ENCODE data around the gene POLR3GL.
"Not testable (repeated sequence)": the region's sequence is repeated elsewhere in the genome, so short reads cannot be mapped to it uniquely, and the experiment has no call there.

Gene POLR3GL

DNA sequence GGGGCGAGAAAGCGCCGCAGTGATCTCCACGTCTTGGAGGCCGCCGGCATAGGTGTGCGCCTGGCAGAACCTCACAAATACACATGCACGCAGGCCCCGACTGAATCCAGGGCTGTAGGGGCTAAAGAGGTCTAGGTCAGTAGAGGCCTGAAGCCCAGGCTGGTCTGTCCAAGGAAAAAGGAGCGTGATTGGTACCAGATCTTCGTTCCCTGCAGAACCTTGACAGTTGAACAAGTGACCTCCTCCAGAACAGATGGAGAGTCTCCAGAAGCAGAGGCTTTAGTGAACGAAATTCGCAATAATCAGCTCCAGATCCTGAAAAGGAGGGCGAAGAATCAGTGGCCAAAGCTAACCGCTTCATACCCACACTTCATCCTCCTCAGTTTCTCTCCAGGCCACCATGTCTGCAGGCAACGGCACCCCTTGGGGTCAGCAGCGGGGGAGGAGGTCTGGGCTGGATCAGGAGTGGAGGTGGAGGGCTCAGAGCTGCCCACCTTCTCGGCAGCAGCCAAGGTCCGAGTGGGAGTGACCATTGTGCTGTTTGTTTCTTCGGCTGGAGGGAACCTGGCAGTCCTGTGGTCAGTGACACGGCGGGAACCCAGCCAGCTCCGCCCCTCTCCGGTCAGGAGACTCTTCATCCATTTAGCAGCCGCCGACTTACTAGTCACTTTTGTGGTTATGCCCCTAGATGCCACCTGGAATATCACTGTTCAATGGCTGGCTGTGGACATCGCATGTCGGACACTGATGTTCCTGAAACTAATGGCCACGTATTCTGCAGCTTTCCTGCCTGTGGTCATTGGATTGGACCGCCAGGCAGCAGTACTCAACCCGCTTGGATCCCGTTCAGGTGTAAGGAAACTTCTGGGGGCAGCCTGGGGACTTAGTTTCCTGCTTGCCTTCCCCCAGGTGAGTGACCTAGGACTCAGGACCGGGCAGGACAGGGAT is 45.2 kb upstream of the POLR3GL start:
- Histone ChIP-seq H2AK5ac (ENCODE audit: low read length) (no peak overlapping the region), H3K9me3 (ENCODE audit: insufficient read depth, low read depth, low read length) (no peaks in the 10 kb centered on the region), H3K79me2 (ENCODE audit: control insufficient read depth, insufficient read depth, low read length, poor library complexity) (peaks cover 4% of the 10 kb centered on the region), H2BK12ac (ENCODE audit: low read length) (no peak overlapping the region), H4K12ac (ENCODE audit: low read depth, low read length) (no peak overlapping the region), H2AFZ (ENCODE audit: insufficient read depth, low read length, poor library complexity) (peak overlapping the region; percentile 18), H3K79me1 (ENCODE audit: low read length) (peaks cover 6% of the 10 kb centered on the region), H3K4me1 (ENCODE audit: control insufficient read depth in 1 of 2, insufficient read depth in 2 of 2, low read length in 2 of 2) (peaks cover 7 to 16% of the 10 kb centered on the region in 2 experiments), H4K91ac (ENCODE audit: low read depth, low read length) (no peak overlapping the region), H2BK5ac (ENCODE audit: low read depth, low read length, poor library complexity) (no peak overlapping the region), H3K14ac (ENCODE audit: low read length) (no peak overlapping the region), H4K8ac (ENCODE audit: low read depth, low read length) (peak overlapping the region; percentile 24), H3K4me3 (ENCODE audit: low read depth, low read length) (peak overlapping the region; percentile 67), H2BK120ac (ENCODE audit: insufficient read depth, low read length, poor library complexity) (no peak overlapping the region), H3K27ac (ENCODE audit: low read depth, low read length) (no peak overlapping the region), H3K4ac (ENCODE audit: low read depth, low read length) (no peak overlapping the region), H3K18ac (ENCODE audit: low read length) (no peak overlapping the region), H3K23ac (ENCODE audit: low read length) (no peak overlapping the region), H3K27me3 (ENCODE audit: insufficient read depth, low read length) (no peaks in the 10 kb centered on the region), H3K4me2 (ENCODE audit: low read length) (peak overlapping the region; percentile 82), H3K36me3 (ENCODE audit: control insufficient read depth in 1 of 2, insufficient read depth in 2 of 2, low read length in 2 of 2) (peaks cover 3 to 6% of the 10 kb centered on the region in 2 experiments), H3K9ac (ENCODE audit: low read length) (peak overlapping the region; percentile 32)
- no CpG with 5 or more reads among the region's 33 CpGs for WGBS (ENCODE audit: extremely low coverage, insufficient coverage, insufficient read length)
- DNase-seq, result peak; percentile 33 to 59

DNA sequence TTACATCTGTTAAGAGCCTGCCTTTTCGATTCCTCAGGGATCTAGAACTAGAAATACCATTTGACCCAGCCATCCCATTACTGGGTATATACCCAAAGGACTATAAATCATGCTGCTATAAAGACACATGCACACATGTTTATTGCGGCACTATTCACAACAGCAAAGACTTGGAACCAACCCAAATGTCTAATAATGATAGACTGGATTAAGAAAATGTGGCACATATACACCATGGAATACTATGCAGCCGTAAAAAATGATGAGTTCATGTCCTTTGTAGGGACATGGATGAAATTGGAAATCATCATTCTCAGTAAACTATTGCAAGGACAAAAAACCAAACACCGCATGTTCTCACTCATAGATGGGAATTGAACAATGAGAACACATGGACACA is 44.2 kb upstream of the POLR3GL start:
- not testable (repeated sequence) for H2AFZ ChIP-seq (ENCODE audit: insufficient read depth, low read length, poor library complexity); H3K79me1 ChIP-seq (ENCODE audit: low read length); H3K4ac ChIP-seq (ENCODE audit: low read depth, low read length); H3K4me3 ChIP-seq (ENCODE audit: low read depth, low read length); H2BK120ac ChIP-seq (ENCODE audit: insufficient read depth, low read length, poor library complexity); H4K8ac ChIP-seq (ENCODE audit: low read depth, low read length); H3K79me2 ChIP-seq (ENCODE audit: control insufficient read depth, insufficient read depth, low read length, poor library complexity); H3K9me3 ChIP-seq (ENCODE audit: insufficient read depth, low read depth, low read length); H2BK5ac ChIP-seq (ENCODE audit: low read depth, low read length, poor library complexity); H4K91ac ChIP-seq (ENCODE audit: low read depth, low read length); DNase-seq; H3K18ac ChIP-seq (ENCODE audit: low read length); H3K9ac ChIP-seq (ENCODE audit: low read length); H3K27ac ChIP-seq (ENCODE audit: low read depth, low read length); H3K14ac ChIP-seq (ENCODE audit: low read length); H2BK12ac ChIP-seq (ENCODE audit: low read length); H3K23ac ChIP-seq (ENCODE audit: low read length); H3K27me3 ChIP-seq (ENCODE audit: insufficient read depth, low read length); H3K4me2 ChIP-seq (ENCODE audit: low read length); H3K36me3 ChIP-seq (ENCODE audit: control insufficient read depth in 1 of 2, insufficient read depth in 2 of 2, low read length in 2 of 2); H4K12ac ChIP-seq (ENCODE audit: low read depth, low read length); H2AK5ac ChIP-seq (ENCODE audit: low read length)
- H3K4me1 ChIP-seq (ENCODE audit: control insufficient read depth in 1 of 2, insufficient read depth in 2 of 2, low read length in 2 of 2), result peaks cover 7 to 16% of the 10 kb centered on the region in 2 experiments
- WGBS (ENCODE audit: extremely low coverage, insufficient coverage, insufficient read length), result no CpG with 5 or more reads among the region's 4 CpGs

DNA sequence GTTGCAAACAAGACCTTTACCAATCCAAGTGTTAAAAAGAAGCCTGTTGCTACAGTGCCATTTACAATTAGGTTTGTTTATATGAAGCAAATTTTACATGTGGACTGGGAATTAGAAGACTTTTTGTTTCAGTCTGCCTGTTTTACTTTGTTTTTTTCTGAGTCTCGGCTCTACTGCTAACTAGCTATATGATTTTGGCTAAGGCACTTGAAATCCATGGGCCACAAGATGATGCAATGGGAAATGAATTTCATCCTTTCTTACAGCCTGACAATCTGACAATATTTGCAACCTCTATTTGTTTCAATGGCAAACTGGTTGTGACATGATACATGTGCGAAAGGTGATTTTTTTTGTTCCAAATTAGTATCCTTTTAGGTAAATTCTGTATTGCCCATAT is 42.2 kb upstream of the POLR3GL start:
- Histone ChIP-seq H3K9ac (ENCODE audit: low read length) (no peak overlapping the region), H2BK120ac (ENCODE audit: insufficient read depth, low read length, poor library complexity) (no peak overlapping the region), H3K79me1 (ENCODE audit: low read length) (peaks cover 11% of the 10 kb centered on the region), H3K23ac (ENCODE audit: low read length) (no peak overlapping the region), H3K4ac (ENCODE audit: low read depth, low read length) (no peak overlapping the region), H3K9me3 (ENCODE audit: insufficient read depth, low read depth, low read length) (no peaks in the 10 kb centered on the region), H4K12ac (ENCODE audit: low read depth, low read length) (no peak overlapping the region), H4K8ac (ENCODE audit: low read depth, low read length) (no peak overlapping the region), H2AFZ (ENCODE audit: insufficient read depth, low read length, poor library complexity) (no peak overlapping the region), H3K14ac (ENCODE audit: low read length) (no peak overlapping the region), H2BK5ac (ENCODE audit: low read depth, low read length, poor library complexity) (no peak overlapping the region), H2AK5ac (ENCODE audit: low read length) (no peak overlapping the region), H3K4me3 (ENCODE audit: low read depth, low read length) (no peak overlapping the region), H3K27me3 (ENCODE audit: insufficient read depth, low read length) (no peaks in the 10 kb centered on the region), H3K4me2 (ENCODE audit: low read length) (no peak overlapping the region), H3K79me2 (ENCODE audit: control insufficient read depth, insufficient read depth, low read length, poor library complexity) (peaks cover 12% of the 10 kb centered on the region), H4K91ac (ENCODE audit: low read depth, low read length) (no peak overlapping the region), H2BK12ac (ENCODE audit: low read length) (no peak overlapping the region), H3K18ac (ENCODE audit: low read length) (no peak overlapping the region), H3K27ac (ENCODE audit: low read depth, low read length) (no peak overlapping the region), H3K36me3 (ENCODE audit: control insufficient read depth in 1 of 2, insufficient read depth in 2 of 2, low read length in 2 of 2) (peaks cover 7 to 10% of the 10 kb centered on the region in 2 experiments), H3K4me1 (ENCODE audit: control insufficient read depth in 1 of 2, insufficient read depth in 2 of 2, low read length in 2 of 2) (peaks cover 7 to 20% of the 10 kb centered on the region in 2 experiments)
- DNase-seq, result no peak
- WGBS (ENCODE audit: extremely low coverage, insufficient coverage, insufficient read length), result no CpG with 5 or more reads among the region's 2 CpGs

DNA sequence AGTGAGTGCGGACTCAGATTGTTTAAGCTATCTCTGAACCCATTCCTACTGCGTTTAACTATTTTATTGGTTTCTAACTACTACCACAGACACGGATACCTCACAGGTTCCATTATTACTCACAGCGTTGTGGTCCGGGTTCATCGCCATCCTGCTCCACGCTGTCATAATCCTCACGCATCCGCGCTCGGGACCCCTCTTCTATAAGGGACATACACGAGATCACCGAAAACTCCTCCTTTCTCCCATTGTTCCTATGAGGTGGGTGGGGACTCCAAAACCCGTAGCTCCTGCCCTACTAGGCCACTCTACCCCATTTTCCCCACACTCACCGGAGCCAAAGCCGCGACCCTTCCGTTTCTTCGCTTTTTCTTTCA is 37.8 kb upstream of the POLR3GL start:
- H3K18ac ChIP-seq (ENCODE audit: low read length), result peak overlapping the region; percentile 63
- H2BK5ac ChIP-seq (ENCODE audit: low read depth, low read length, poor library complexity), result no peak overlapping the region
- peak overlapping the region; percentile 55 for H3K14ac ChIP-seq (ENCODE audit: low read length)
- H3K23ac ChIP-seq (ENCODE audit: low read length), result no peak overlapping the region
- no peak overlapping the region for H2BK12ac ChIP-seq (ENCODE audit: low read length)
- no peak overlapping the region for H2BK120ac ChIP-seq (ENCODE audit: insufficient read depth, low read length, poor library complexity)
- H3K36me3 ChIP-seq (ENCODE audit: control insufficient read depth in 1 of 2, insufficient read depth in 2 of 2, low read length in 2 of 2), result peaks cover 7 to 10% of the 10 kb centered on the region in 2 experiments
- no peak overlapping the region for H4K12ac ChIP-seq (ENCODE audit: low read depth, low read length)
- peak overlapping the region; percentile 82 for H3K27ac ChIP-seq (ENCODE audit: low read depth, low read length)
- no peak overlapping the region for H2AFZ ChIP-seq (ENCODE audit: insufficient read depth, low read length, poor library complexity)
- H3K79me2 ChIP-seq (ENCODE audit: control insufficient read depth, insufficient read depth, low read length, poor library complexity), result peaks cover 12% of the 10 kb centered on the region
- H4K8ac ChIP-seq (ENCODE audit: low read depth, low read length), result peak overlapping the region; percentile 95
- peak overlapping the region; percentile 80 for H3K4me2 ChIP-seq (ENCODE audit: low read length)
- H3K4me3 ChIP-seq (ENCODE audit: low read depth, low read length), result peak overlapping the region; percentile 90
- H3K9me3 ChIP-seq (ENCODE audit: insufficient read depth, low read depth, low read length), result no peaks in the 10 kb centered on the region
- H3K4me1 ChIP-seq (ENCODE audit: control insufficient read depth in 1 of 2, insufficient read depth in 2 of 2, low read length in 2 of 2), result peaks cover 0 to 6% of the 10 kb centered on the region in 2 experiments
- peak overlapping the region; percentile 82 for H3K4ac ChIP-seq (ENCODE audit: low read depth, low read length)
- H3K79me1 ChIP-seq (ENCODE audit: low read length), result peaks cover 10% of the 10 kb centered on the region
- peak overlapping the region; percentile 87 for H3K9ac ChIP-seq (ENCODE audit: low read length)
- H3K27me3 ChIP-seq (ENCODE audit: insufficient read depth, low read length), result no peaks in the 10 kb centered on the region
- no CpG with 5 or more reads among the region's 19 CpGs for WGBS (ENCODE audit: extremely low coverage, insufficient coverage, insufficient read length)
- peak overlapping the region; percentile 45 for H4K91ac ChIP-seq (ENCODE audit: low read depth, low read length)
- no peak for DNase-seq
- peak overlapping the region; percentile 35 for H2AK5ac ChIP-seq (ENCODE audit: low read length)
